HCT116 (cell line): ENCODE data around the gene DIO1. TPM values are rescaled to one million over a fixed set of nuclear protein-coding genes. Genes with fewer than 3 reads are reported as not detected.
A peak's percentile ranks its signal among the peaks of the same experiment; 100 is the strongest.

Experiments used
- ATAC-seq: fragments of 200-7000 bp; cut with Tn5 transposase; 2 replicates; pipeline ENCODE4 v1.9.1; 2020; ENCODE audit warnings: mild to moderate bottlenecking, moderate library complexity
- BruUV-seq: library from RNA; stranded (reverse); fragments of 400-500 nt; replicated peaks from 2 replicates; lab custom pipeline; 2021; lab: Mats Ljungman, UMichigan
- CTCF ChIA-PET: fragments of 300-600 bp; sonication (Branson Sonifier 250); formaldehyde crosslinking; loops from one replicate; lab custom pipeline; 2021; ENCODE audit warnings: antibody characterized with exemption; lab: Charles Lee
- POLR2A ChIA-PET: fragments of 300-600, 350-600 bp; sonication (Branson Sonifier 250); formaldehyde crosslinking; loops from one replicate; lab custom pipeline; 2021; ENCODE audit warnings: antibody characterized with exemption; lab: Charles Lee
- RAD21 ChIA-PET, 2 experiments: fragments of 300-600 bp; sonication (Branson Sonifier 250); formaldehyde crosslinking; loops; one replicate each; lab custom pipeline; 2023; ENCODE audit warnings: low total read pairs in 2 of 2; ENCODE audit not compliant: uncharacterized antibody in 2 of 2, unreplicated experiment in 2 of 2, low non-redundant PET in 1 of 2; lab: Charles Lee
- DNase-seq: peaks from one replicate; pipeline ENCODE4 v3.0.0-alpha.2; 2010; ENCODE audit warnings: low read depth, low spot score
- H2AFZ ChIP-seq: fragments of 200-600 bp; shearing (Covaris generic), sonication (generic); 2 replicates; pipeline ENCODE4 v1.6.1; 2017; ENCODE audit warnings: low read depth, mixed run types, mixed read lengths, antibody characterized with exemption, low read length; ENCODE audit not compliant: poor library complexity, severe bottlenecking
- H3K27ac ChIP-seq: 2 replicates; pipeline ENCODE4 v1.5.1; 2012; ENCODE audit warnings: low read depth, low read length
- H3K27me3 ChIP-seq: fragments of 200-600 bp; sonication (generic); 2 replicates; pipeline ENCODE4 v1.6.1; 2016; ENCODE audit warnings: mixed run types, low read length, mixed read lengths; ENCODE audit not compliant: insufficient read depth
- H3K36me3 ChIP-seq, 2 experiments: fragments of 200-500 bp in 1 of 2; fragments of 200-600 bp in 1 of 2; sonication (Bioruptor generic) in 1 of 2; sonication (generic) in 1 of 2; 2 replicates each; pipeline versions ENCODE4 v1.5.1 to v1.6.1; 2014 to 2016; ENCODE audit warnings: low read length in 2 of 2, inconsistent platforms in 1 of 2, mixed read lengths in 1 of 2, mixed run types in 1 of 2; ENCODE audit not compliant: insufficient read depth in 2 of 2, control insufficient read depth in 1 of 2
- H3K4me1 ChIP-seq, 2 experiments: fragments of 200-600 bp in 1 of 2; sonication (generic) in 1 of 2; 2 replicates each; pipeline versions ENCODE4 v1.5.1 to v1.6.1; 2012 to 2017; ENCODE audit warnings: low read length in 2 of 2, inconsistent platforms in 1 of 2, mild to moderate bottlenecking in 1 of 2, mixed read lengths in 1 of 2, mixed run types in 1 of 2, moderate library complexity in 1 of 2; ENCODE audit not compliant: insufficient read depth in 2 of 2, control insufficient read depth in 1 of 2
- H3K4me2 ChIP-seq: fragments of 200-600 bp; sonication (generic); 2 replicates; pipeline ENCODE4 v1.6.1; 2017; ENCODE audit warnings: mixed run types, low read length, mixed read lengths
- H3K4me3 ChIP-seq, 2 experiments: fragments of 200-600 bp in 1 of 2; sonication (generic) in 1 of 2; replicated peaks in 1 of 2; 2 replicates each; pipeline ENCODE4 v1.5.1; 2011 to 2016; ENCODE audit warnings: low read length in 2 of 2, control low read depth in 1 of 2, low read depth in 1 of 2, mild to moderate bottlenecking in 1 of 2, mixed read lengths in 1 of 2, mixed run types in 1 of 2
- H3K79me2 ChIP-seq: fragments of 200-600 bp; sonication (generic); 2 replicates; pipeline ENCODE4 v1.6.1; 2017; ENCODE audit warnings: mild to moderate bottlenecking, mixed run types, low read length, moderate library complexity, mixed read lengths; ENCODE audit not compliant: insufficient read depth
- H3K9ac ChIP-seq: fragments of 200-600 bp; sonication (generic); 2 replicates; pipeline ENCODE4 v1.6.1; 2016; ENCODE audit warnings: low read length, mixed read lengths
- H3K9me2 ChIP-seq: fragments of 200-600 bp; sonication (generic), shearing (Covaris generic); 2 replicates; pipeline ENCODE4 v1.6.1; 2017; ENCODE audit warnings: mixed run types, mild to moderate bottlenecking, moderate library complexity; ENCODE audit not compliant: insufficient read depth
- H3K9me3 ChIP-seq, 2 experiments: fragments of 200-500 bp in 1 of 2; fragments of 200-600 bp in 1 of 2; sonication (Bioruptor generic) in 1 of 2; sonication (generic) in 1 of 2; 2 replicates each; pipeline ENCODE4 v1.6.1; 2014 to 2017; ENCODE audit warnings: low read length in 2 of 2, mixed read lengths in 2 of 2, inconsistent platforms in 1 of 2, low read depth in 1 of 2, mild to moderate bottlenecking in 1 of 2, mixed run types in 1 of 2, moderate library complexity in 1 of 2; ENCODE audit not compliant: control insufficient read depth in 1 of 2, insufficient read depth in 1 of 2
- H4K20me1 ChIP-seq: fragments of 200-600 bp; sonication (generic), shearing (Covaris generic); 2 replicates; pipeline ENCODE4 v1.6.1; 2017; ENCODE audit warnings: mixed run types, mild to moderate bottlenecking, moderate library complexity; ENCODE audit not compliant: insufficient read depth
- CEBPB ChIP-seq: IDR thresholded peaks from 2 replicates; pipeline ENCODE4 v1.6.1; 2012; ENCODE audit warnings: low read depth
- CTCF ChIP-seq, 3 experiments: fragments of 200-600 bp in 1 of 3; sonication (generic) in 1 of 3; IDR thresholded peaks in 2 of 3; conservative IDR thresholded peaks in 1 of 3; 2 replicates each; pipeline ENCODE4 v1.5.1; 2012 to 2017; ENCODE audit warnings: low read depth in 2 of 3, low read length in 2 of 3, antibody characterized with exemption in 1 of 3, borderline replicate concordance in 1 of 3, control low read depth in 1 of 3, mild to moderate bottlenecking in 1 of 3, mixed read lengths in 1 of 3, mixed run types in 1 of 3, moderate library complexity in 1 of 3; ENCODE audit not compliant: insufficient read depth in 1 of 3
- EGR1 ChIP-seq: IDR thresholded peaks from 2 replicates; pipeline ENCODE4 v1.6.1; 2012; ENCODE audit warnings: low read depth
- EZH2 ChIP-seq: fragments of 200-600 bp; sonication (generic); IDR thresholded peaks from 2 replicates; pipeline ENCODE4 v1.6.1; 2017; ENCODE audit warnings: antibody characterized with exemption, mixed run types
- FOSL1 ChIP-seq: IDR thresholded peaks from 2 replicates; pipeline ENCODE4 v1.6.1; 2012; ENCODE audit warnings: low read depth
- JUND ChIP-seq: IDR thresholded peaks from 2 replicates; pipeline ENCODE4 v1.6.1; 2012
- POLR2A ChIP-seq: IDR thresholded peaks from 2 replicates; pipeline ENCODE4 v1.7.0; 2011; ENCODE audit warnings: borderline replicate concordance; ENCODE audit not compliant: insufficient read depth, insufficient read length; ENCODE audit errors: extremely low read depth
- SIN3A ChIP-seq: IDR thresholded peaks from 2 replicates; pipeline ENCODE4 v1.6.1; 2012; ENCODE audit warnings: low read depth
- SRF ChIP-seq: IDR thresholded peaks from 2 replicates; pipeline ENCODE4 v1.6.1; 2012; ENCODE audit warnings: low read depth
- ZFX ChIP-seq: fragments of 450-650 bp; IDR thresholded peaks from 2 replicates; pipeline ENCODE4 v1.6.1; 2017
- intact Hi-C: fragments of 100-400 bp; cut with micrococcal nuclease; formaldehyde crosslinking; loops from 2 replicates; pipeline ENCODE4 v1.10.0; 2022
- total RNA-seq: library from RNA; stranded (reverse); gene quantifications from one replicate; pipeline ENCODE4 v1.2.1, GENCODE V29; 2021; ENCODE audit not compliant: unreplicated experiment
- TF ChIP-seq, protein P1 (sequence below): IDR thresholded peaks from 2 replicates; pipeline ENCODE4 v1.6.1; 2012
- TF ChIP-seq, protein P2 (sequence below): IDR thresholded peaks from 2 replicates; pipeline ENCODE4 v1.6.1; 2012; ENCODE audit warnings: low read depth

Gene DIO1
- total RNA-seq, 1 experiment from 2014 or later: not detected

DNA sequence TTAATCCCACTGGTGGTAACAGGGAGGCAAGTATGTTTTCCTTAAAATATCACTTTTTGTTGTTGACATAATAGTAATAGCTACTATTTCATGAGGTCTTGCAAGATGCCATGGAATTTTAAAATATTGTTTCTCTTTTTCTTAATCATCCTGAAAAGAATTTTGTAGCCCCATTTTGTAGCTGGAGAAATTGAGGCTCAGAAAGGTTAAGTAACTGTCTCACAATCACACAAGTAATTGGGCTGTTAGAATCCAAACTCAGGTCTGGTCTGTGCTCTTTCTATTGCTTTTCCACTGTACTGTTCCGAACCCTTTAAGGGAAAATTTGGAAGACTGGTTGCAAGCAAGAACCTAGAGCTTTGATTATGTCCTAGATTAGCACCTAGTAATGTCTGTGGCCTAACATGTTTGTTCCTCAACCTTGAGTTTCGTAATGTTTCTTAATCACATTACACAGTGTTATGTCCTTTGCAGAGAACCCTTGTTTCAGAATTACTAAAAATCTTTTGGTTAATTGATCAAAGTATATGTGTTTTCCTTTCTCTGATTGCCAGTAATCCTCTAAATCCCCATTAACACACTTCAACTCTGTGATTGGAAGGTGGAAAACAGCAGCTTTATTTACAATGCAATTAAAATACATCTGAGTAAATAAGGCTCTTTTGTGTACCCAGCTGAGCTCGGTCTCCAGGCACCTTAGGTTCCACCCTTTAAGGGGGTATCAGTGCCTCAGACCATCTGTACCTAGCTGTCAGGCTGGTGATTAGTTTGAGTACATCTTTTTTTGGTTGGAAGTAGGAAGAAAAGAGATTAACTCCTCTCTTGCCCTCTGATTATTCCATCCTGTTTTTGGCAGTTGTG, 62.6 kb downstream of the DIO1 start:
- intact Hi-C loops: loop anchor here (5.0 to 10.0 kb wide), 2 partner anchors 96 to 472 kb away; partner anchors contain the start of genes TCEANC2 and TMEM59
- Histone ChIP-seq H3K9ac (peak overlapping the region; percentile 45), H3K36me3 (peaks cover 28 to 50% of the 10 kb centered on the region in 2 experiments), H4K20me1 (no peaks in the 10 kb centered on the region), H2AFZ (no peak overlapping the region), H3K27me3 (no peaks in the 10 kb centered on the region), H3K4me2 (peak overlapping the region; percentile 79), H3K27ac (peak overlapping the region; percentile 75), H3K9me2 (no peaks in the 10 kb centered on the region), H3K9me3 (no peaks in the 10 kb centered on the region), H3K79me2 (peaks cover 62% of the 10 kb centered on the region), H3K4me3 (peak overlapping the region in 1 of 2 experiments; percentile 39; a peak in 2 of 4 replicates), H3K4me1 (peaks cover 26 to 37% of the 10 kb centered on the region in 2 experiments)
- peak; percentile 50 for ATAC-seq
- RAD21 ChIA-PET: interaction anchor here in 1 of 2 experiments (0.7 kb wide), 1 partner anchor 96 kb away, joined by 3 read pairs; no protein-coding TSS in a partner anchor
- CTCF ChIA-PET: interaction anchor here (1.5 to 1.9 kb wide), 3 partner anchors 11 to 96 kb away, joined by 5 to 7 read pairs (median 6); partner anchors contain the start of gene IFT25
- DNase-seq: no peak
- no TSS peak for BruUV-seq
- POLR2A ChIA-PET: interaction anchor here (1.5 kb wide), 1 partner anchor 11 kb away, joined by 9 read pairs; the partner anchor contains the start of genes IFT25 and LRRC42
- TF ChIP-seq, protein P1, sequence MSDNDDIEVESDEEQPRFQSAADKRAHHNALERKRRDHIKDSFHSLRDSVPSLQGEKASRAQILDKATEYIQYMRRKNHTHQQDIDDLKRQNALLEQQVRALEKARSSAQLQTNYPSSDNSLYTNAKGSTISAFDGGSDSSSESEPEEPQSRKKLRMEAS: no peak
- no peak for TF ChIP-seq EZH2
- no peak for TF ChIP-seq SRF
- TF ChIP-seq, all 23 proteins: peak for 0

- Histone ChIP-seq H3K4me2 (peak overlapping the region; percentile 79), H2AFZ (no peak overlapping the region), H3K9me3 (no peaks in the 10 kb centered on the region), H3K9ac (peak overlapping the region; percentile 45), H3K79me2 (peaks cover 55% of the 10 kb centered on the region), H3K4me3 (peak overlapping the region in 1 of 2 experiments; percentile 39; a peak in 2 of 4 replicates), H3K27me3 (no peaks in the 10 kb centered on the region), H3K36me3 (peaks cover 36 to 49% of the 10 kb centered on the region in 2 experiments), H3K27ac (peak overlapping the region; percentile 75), H4K20me1 (no peaks in the 10 kb centered on the region), H3K4me1 (peaks cover 26 to 37% of the 10 kb centered on the region in 2 experiments), H3K9me2 (no peaks in the 10 kb centered on the region)
- RAD21 ChIA-PET: no interaction called here
- intact Hi-C loops: loop anchor here (5.0 to 10.0 kb wide), 2 partner anchors 95 to 473 kb away; partner anchors contain the start of genes TCEANC2 and TMEM59
- BruUV-seq: no TSS peak
- DNase-seq: peak; percentile 67
- ATAC-seq: peak; percentile 95
- POLR2A ChIA-PET: no interaction called here
- CTCF ChIA-PET: interaction anchor here (1.5 to 3.6 kb wide), 4 partner anchors 78 to 96 kb away, joined by 5 to 63 read pairs (median 26); no protein-coding TSS in a partner anchor
- TF ChIP-seq FOSL1 (peak; percentile 69), EGR1 (no peak), POLR2A (no peak), ZFX (no peak), SIN3A (peak; percentile 80), JUND (peak; percentile 85), CTCF (IDR thresholded peaks at IDR 0.05 in 2 of 3, conservative IDR thresholded peaks at IDR 0.05 in 1 of 3; ENCODE audit: borderline replicate concordance in 1 of 3, insufficient read depth in 1 of 3, low read depth in 2 of 3, low read length in 2 of 3) (no peak), CEBPB (peak; percentile 42; the same call in 1 of the 2 replicates)
- TF ChIP-seq, protein P2, sequence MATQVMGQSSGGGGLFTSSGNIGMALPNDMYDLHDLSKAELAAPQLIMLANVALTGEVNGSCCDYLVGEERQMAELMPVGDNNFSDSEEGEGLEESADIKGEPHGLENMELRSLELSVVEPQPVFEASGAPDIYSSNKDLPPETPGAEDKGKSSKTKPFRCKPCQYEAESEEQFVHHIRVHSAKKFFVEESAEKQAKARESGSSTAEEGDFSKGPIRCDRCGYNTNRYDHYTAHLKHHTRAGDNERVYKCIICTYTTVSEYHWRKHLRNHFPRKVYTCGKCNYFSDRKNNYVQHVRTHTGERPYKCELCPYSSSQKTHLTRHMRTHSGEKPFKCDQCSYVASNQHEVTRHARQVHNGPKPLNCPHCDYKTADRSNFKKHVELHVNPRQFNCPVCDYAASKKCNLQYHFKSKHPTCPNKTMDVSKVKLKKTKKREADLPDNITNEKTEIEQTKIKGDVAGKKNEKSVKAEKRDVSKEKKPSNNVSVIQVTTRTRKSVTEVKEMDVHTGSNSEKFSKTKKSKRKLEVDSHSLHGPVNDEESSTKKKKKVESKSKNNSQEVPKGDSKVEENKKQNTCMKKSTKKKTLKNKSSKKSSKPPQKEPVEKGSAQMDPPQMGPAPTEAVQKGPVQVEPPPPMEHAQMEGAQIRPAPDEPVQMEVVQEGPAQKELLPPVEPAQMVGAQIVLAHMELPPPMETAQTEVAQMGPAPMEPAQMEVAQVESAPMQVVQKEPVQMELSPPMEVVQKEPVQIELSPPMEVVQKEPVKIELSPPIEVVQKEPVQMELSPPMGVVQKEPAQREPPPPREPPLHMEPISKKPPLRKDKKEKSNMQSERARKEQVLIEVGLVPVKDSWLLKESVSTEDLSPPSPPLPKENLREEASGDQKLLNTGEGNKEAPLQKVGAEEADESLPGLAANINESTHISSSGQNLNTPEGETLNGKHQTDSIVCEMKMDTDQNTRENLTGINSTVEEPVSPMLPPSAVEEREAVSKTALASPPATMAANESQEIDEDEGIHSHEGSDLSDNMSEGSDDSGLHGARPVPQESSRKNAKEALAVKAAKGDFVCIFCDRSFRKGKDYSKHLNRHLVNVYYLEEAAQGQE: no peak
These were observed 63.3 kb downstream of the DIO1 start for GRCh38 chr1:53957194-53957818.
